ENCODE results near the gene CDC26.
"Not testable (repeated sequence)": the region's sequence is repeated elsewhere in the genome, so short reads cannot be mapped to it uniquely, and the experiment has no call there.

The CDC26 gene

DNA sequence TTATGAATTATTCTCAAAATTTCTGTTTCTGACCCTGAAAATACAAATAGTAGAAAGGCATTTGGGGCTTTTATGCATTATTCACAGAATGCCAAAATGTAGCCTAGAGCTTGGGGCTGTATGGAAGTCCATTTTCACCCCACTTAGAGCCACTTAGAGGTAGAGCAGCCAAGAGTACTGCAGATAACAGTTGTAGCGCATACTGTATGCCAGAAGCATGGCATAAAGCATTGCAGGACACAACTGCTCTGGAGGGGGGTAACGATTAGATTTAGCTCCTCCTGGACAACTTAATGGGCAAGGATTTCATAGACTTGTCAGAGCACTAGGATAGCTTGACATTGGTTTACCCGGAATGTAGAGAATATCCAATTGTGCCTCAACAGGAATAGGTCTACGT, 38.3 kb downstream of the CDC26 start:
- no peak for DNase-seq

DNA sequence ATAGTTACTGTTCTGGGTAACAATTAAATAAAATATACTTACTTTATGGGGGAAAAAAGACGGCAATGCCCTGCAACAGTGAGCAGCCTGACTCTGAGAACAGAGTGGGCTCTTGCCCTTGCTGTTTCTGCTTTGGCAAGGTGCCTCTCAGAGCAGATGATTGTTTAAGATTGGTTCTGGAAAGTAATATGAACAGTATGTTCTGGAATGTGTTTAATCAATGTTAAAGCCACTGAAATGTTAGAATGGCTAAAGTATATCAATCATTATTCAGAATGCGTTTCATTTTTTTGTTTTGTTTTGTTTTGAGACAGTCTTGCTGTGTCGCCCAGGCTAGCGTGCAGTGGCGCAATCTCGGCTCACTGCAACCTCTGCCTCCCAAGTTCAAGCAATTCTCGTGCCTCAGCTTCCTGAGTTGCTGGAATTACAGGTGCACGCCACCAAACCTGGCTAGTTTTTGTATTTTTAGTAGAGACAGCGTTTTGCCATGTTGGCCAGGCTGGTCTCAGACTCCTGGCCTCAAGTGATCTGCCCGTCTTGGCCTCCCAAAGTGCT, 39.6 kb downstream of the CDC26 start:
- DNase-seq = not testable (repeated sequence)

DNA sequence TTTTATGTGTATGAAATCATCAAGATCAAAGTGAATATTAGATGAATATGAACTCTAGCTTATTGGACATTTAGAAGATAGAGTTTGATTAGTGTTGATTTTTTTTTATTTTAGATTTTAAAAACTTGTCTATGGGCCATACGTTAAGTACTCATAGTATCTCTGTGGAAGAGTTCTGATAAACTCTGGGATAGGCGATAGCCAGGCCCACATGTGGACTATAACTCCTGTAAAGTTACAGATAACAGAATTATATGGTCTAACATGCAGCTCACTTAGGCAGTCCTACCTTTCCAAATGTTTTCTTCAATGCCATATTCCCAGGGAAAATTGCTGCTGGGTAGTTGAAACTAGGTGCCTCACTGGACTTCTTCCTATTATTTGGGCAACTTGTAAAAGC, 43.7 kb downstream of the CDC26 start:
- DNase-seq = no peak

DNA sequence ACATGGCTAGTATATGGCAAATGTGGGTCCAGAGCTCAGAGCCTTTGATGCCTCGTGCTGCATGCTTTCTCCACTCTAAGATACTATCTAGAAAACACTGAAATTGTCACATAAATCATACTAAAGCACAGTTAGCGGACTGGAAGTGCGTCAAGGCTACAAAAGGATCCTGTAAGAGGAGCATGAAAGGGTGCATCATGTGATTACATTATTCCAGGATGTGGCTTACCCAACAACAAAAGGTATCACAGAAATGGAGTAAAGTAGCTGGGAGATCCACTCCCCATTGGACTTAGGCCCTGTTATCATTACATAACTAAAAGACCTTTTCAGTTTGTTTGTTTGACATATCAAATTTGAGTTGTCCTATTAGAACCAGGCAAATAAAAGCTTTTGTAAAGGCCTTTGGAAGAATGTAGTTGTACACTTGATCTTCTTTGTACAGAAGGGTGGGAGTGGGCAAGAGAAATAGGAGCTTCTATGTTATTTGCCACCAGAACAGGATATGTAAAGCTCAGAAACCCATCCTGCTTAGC, 47.2 kb downstream of the CDC26 start:
- no peak for DNase-seq

DNA sequence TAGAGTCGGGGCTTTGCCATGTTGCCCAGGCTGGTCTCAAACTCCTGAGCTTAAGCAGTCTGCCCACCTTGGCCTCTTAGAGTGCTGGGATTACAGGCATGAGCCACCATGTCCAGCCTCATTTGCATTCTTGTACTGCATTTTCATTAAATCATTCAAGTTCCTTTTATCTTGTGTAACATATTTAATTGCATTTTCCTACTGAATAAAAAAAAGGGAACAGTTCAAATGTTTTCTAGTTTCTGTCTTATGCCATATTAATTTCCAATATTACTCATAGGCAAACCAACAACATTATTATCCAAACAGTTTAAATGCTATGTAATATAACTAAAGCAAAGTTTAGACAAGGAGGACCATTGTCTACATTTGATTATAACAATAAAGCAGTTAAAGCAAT, 47.9 kb downstream of the CDC26 start:
- DNase-seq = no peak

DNA sequence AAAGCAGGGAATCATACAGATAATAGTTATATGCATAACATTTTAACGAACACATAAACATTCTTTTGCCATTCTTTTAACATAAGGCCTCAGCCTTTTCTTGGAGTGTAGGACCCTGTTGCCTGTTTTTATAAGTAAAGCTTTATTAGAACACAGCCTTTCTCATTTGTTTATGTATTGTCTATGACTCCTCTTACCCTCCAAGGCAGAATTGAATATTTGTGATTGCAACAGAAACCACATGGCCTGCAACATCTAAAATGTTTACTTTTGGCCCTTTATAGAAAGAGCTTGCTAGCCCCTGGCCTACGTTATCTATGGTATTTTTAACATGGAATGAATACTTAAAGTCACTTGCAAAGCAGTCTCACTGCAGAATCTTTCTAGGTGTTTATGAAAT, 51.4 kb downstream of the CDC26 start:
- DNase-seq = no peak

DNA sequence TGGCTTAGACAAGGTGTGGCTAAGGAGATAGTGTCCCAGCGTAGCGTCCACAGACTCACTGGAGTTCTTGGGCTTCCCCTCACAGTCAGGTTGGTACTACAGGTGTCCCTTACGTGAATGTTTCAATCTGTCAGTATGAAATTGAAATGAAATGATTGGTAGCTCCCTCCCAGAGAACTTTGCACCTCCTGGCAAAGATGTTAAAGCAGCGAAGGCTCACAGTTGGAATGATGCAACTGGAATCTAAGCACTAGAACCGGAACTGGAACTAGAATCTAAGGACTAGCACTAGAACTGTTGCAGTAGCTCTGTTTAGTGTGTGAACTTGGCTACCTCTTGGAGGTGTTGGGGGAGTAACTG, 52.9 kb downstream of the CDC26 start:
- no peak for DNase-seq

DNA sequence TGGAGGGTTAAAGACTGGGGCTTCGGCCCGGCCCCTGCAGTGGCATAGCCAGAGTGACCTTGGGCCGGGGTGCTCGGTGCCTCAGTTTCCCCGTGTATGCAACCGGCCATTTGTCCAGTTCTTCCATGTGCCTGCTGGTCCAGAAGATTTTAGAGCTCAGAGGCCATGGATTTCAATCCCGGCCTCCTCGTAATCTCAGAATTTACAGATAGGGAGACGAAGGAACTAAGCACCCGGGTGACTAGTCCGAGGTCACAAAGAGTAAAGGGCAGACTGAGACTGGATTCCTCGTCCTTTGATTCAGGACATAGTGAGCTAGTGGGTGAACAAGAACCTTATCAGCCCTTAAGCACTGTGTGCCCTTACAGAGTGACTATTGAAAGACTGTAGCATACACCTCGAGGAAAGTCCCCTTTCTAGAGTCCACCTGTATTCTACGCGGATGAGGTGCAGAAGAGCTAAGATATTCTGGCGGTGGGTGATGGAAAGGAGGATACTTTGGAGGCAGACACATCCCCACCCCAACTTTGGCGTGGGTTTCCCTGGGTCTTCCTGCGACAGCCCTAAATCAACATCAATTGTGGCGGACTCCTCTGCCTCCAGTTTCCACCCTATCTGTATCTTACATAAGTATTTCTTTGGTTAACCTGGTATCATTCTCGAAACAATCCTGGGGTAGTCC, 53.4 kb downstream of the CDC26 start:
- DNase-seq = no peak

DNA sequence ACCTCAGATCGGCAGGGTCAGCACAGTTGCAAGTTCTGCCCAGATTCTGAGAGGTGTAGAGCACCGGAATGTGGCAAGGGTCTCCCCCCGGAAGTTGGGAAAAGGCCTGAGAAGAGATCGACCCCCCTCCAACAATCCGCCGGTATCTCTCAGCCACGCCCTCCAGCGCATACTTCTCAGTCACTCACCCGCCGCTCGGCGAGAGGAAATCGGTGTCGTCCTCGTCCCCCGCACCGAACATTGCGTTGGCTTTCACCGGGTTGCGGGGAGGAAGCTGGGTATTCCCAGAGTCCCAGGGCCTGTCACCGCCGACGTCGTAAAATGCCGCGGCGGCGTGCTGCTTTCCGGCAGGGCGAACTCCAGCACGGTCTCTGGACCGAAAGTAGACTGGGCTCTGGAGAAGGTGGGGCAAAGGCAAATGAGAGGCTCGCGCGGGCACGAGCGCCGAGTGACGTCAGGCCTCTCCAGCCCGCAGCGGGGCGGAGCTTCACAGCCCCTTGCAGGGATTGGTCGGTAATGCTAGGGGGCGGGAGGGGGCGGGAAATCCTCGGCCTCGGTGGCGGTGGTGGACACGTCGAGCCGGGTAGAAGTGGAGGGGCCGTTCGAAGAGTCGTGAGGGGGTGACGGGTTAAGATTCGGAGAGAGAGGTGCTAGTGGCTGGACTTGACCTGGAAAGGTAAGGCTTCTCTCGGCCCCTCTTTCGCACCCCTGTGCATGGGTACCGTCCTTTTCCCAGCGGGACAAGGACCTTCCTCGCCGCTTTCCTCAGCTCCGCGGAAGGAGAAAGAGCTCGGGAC, 54.2 kb downstream of the CDC26 start, which contains the start of the genes FKBP15 and SLC31A1:
Gene FKBP15, minus strand, starts transcription at position 275 of the 797 bp plus-strand sequence. Its CDS starts 34 bp downstream, at position 241.
Gene SLC31A1, plus strand, starts transcription at position 542 of the 797 bp plus-strand sequence. CDS start 34,605 bp downstream, outside the sequence.
- DNase-seq = peak; percentile 93

DNA sequence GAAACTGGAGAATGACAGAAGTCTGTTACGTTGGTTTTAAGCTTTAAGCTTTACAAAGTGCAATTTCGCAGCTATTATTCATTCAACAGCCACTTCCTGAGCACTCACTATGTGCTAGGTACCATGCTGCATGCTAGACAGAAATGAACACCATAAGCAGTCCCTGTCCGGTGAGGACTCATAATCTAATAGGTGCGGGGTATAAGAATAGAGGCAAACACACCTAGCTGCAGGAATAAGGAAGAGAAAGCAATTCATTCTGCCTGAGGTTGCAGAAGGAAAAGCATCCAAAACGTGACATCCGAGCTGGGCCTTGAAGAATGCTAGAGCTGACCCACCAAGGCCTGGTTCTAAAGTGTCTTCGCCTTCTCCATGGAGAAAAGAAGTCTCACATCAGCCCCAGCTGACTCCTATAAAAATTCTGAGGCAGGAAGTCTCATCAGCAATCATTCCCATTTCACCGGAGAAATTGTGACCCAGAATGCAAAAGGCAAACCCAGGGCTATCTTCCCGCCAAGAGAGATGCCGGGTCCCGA, 54.8 kb downstream of the CDC26 start:
- no peak for DNase-seq

DNA sequence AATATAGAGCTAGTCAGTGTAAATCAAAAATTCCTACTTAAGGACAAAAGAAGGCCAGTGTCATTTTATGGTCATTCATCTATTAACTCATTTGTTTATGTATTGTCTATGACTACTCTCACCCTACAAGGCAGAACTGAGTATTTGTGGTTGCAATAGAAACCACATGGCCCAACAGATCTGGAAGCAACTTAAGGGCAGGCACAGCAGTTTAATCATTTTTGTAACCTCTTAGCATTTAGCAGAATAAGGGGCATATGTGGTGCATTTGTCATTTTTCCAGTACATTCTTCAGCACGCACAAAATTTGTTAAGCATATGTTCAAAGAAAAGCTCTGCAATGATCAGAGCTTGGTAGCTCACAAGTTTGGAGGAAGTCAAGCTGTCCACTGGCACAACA, 55.4 kb downstream of the CDC26 start:
- DNase-seq = no peak

DNA sequence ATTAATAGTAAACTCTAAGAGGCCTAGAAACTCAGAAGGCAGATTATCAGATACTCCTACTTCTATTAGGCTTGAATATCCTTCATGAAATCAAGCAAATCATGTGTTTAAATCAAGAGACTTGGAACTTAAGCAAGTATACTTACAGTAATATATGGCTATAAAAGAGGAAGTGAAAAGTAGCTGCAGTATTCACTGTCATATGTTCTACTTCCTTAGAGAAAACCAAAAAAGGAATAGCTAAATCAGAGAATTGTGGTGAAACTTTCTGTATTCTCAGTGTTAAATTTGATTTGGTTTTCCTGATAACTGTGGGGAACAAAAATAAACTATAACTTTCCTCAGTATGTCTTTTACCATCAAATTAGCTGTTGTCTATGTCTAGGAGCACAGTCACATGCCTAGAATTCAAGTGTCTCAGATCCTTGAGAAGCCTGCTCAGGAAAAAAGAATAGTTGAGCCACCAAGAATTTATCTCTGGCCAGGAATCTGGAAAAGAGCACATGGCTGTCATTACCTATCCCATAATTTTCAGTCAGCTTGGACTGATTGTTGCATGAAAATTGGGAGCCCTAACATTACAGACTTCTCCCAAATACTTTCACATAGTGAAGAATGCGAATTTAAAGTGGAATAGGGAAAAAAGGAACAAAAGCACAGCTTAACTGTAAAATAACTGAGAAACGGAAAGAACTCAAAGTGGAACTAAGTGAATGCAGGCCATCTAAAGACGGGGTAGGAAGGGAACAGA, 56.0 kb downstream of the CDC26 start:
- no peak for DNase-seq

All from DMS 273 treated with DMSO at 0.1 percent for 48 hours (cell line).